A549 (cell line): ENCODE measurements around the gene SART1.

Experiments used
- CBX8 ChIP-seq: fragments of 200-600 bp; sonication (generic); IDR thresholded peaks from 2 replicates; pipeline ENCODE4 v1.6.1; 2016
- CEBPB ChIP-seq, 2 experiments: fragments of >200 bp in 1 of 2; sonication (Bioruptor Twin) in 1 of 2; formaldehyde crosslinking in 1 of 2; IDR thresholded peaks; 2 replicates each; pipeline ENCODE4 v1.6.1; 2012 to 2016
- CTCF ChIP-seq: fragments of >200 bp; sonication (Bioruptor Twin); formaldehyde crosslinking; IDR thresholded peaks from 3 replicates; pipeline ENCODE4 v1.5.1; 2016
- FOSB ChIP-seq: fragments of 250-450 bp; sonication (Bioruptor Pico); IDR thresholded peaks from 2 replicates; pipeline ENCODE4 v1.5.0; 2020; ENCODE audit warnings: mild to moderate bottlenecking, moderate library complexity
- HDAC2 ChIP-seq: fragments of 200-600 bp; sonication (generic); IDR thresholded peaks from 2 replicates; pipeline ENCODE4 v1.6.1; 2016
- JUN ChIP-seq, 2 experiments: fragments of >200 bp; sonication (Bioruptor Twin); formaldehyde crosslinking; IDR thresholded peaks; 2 replicates in 1 of 2; 3 replicates in 1 of 2; pipeline ENCODE4 v1.6.1; 2016 to 2017
- JUNB ChIP-seq: fragments of >200 bp; sonication (Bioruptor Twin); formaldehyde crosslinking; IDR thresholded peaks from 2 replicates; pipeline ENCODE4 v1.6.1; 2016
- MAZ ChIP-seq: fragments of 150-350 bp; IDR thresholded peaks from 2 replicates; pipeline ENCODE4 v1.6.1; 2014; ENCODE audit warnings: antibody characterized with exemption, low read depth, low read length, borderline replicate concordance
- POLR2A ChIP-seq: IDR thresholded peaks from 2 replicates; pipeline ENCODE4 v1.6.1; 2012; ENCODE audit warnings: mild to moderate bottlenecking, low read length
- RAD21 ChIP-seq, 2 experiments: fragments of >200 bp in 1 of 2; sonication (Bioruptor Twin) in 1 of 2; formaldehyde crosslinking in 1 of 2; IDR thresholded peaks in 1 of 2; conservative IDR thresholded peaks in 1 of 2; 2 replicates in 1 of 2; 3 replicates in 1 of 2; pipeline ENCODE4 v1.6.1; 2012 to 2018; ENCODE audit warnings: inconsistent platforms in 1 of 2
- RFX5 ChIP-seq: fragments of 450-650 bp; IDR thresholded peaks from 2 replicates; pipeline ENCODE4 v1.7.1; 2014; ENCODE audit warnings: antibody characterized with exemption, mild to moderate bottlenecking, moderate library complexity
- TF ChIP-seq, protein P1 (sequence below): fragments of 200-600 bp; sonication (generic); IDR thresholded peaks from 2 replicates; pipeline ENCODE4 v1.6.1; 2016; ENCODE audit warnings: antibody characterized with exemption, mild to moderate bottlenecking, moderate library complexity
- TF ChIP-seq, protein P2 (sequence below): fragments of >200 bp; sonication (Bioruptor Twin); formaldehyde crosslinking; IDR thresholded peaks from 3 replicates; pipeline ENCODE4 v1.6.1; 2016

- TF ChIP-seq CEBPB (IDR thresholded peaks at IDR 0.05) (no peak), RFX5 (no peak), CTCF (no peak), JUN (IDR thresholded peaks at IDR 0.05) (no peak), MAZ (no peak), POLR2A (no peak), CBX8 (no peak), FOSB (CRISPR knock-in tag) (no peak), HDAC2 (no peak), RAD21 (conservative IDR thresholded peaks at IDR 0.05 in 1 of 2, IDR thresholded peaks at IDR 0.05 in 1 of 2) (no peak), JUNB (no peak)
- TF ChIP-seq, protein P1, sequence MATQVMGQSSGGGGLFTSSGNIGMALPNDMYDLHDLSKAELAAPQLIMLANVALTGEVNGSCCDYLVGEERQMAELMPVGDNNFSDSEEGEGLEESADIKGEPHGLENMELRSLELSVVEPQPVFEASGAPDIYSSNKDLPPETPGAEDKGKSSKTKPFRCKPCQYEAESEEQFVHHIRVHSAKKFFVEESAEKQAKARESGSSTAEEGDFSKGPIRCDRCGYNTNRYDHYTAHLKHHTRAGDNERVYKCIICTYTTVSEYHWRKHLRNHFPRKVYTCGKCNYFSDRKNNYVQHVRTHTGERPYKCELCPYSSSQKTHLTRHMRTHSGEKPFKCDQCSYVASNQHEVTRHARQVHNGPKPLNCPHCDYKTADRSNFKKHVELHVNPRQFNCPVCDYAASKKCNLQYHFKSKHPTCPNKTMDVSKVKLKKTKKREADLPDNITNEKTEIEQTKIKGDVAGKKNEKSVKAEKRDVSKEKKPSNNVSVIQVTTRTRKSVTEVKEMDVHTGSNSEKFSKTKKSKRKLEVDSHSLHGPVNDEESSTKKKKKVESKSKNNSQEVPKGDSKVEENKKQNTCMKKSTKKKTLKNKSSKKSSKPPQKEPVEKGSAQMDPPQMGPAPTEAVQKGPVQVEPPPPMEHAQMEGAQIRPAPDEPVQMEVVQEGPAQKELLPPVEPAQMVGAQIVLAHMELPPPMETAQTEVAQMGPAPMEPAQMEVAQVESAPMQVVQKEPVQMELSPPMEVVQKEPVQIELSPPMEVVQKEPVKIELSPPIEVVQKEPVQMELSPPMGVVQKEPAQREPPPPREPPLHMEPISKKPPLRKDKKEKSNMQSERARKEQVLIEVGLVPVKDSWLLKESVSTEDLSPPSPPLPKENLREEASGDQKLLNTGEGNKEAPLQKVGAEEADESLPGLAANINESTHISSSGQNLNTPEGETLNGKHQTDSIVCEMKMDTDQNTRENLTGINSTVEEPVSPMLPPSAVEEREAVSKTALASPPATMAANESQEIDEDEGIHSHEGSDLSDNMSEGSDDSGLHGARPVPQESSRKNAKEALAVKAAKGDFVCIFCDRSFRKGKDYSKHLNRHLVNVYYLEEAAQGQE = no peak
- TF ChIP-seq, protein P2, sequence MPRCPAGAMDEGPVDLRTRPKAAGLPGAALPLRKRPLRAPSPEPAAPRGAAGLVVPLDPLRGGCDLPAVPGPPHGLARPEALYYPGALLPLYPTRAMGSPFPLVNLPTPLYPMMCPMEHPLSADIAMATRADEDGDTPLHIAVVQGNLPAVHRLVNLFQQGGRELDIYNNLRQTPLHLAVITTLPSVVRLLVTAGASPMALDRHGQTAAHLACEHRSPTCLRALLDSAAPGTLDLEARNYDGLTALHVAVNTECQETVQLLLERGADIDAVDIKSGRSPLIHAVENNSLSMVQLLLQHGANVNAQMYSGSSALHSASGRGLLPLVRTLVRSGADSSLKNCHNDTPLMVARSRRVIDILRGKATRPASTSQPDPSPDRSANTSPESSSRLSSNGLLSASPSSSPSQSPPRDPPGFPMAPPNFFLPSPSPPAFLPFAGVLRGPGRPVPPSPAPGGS = no peak
Measured at GRCh38 chr11:65981972-65982823, 20.7 kb downstream of the SART1 start.
